Measurements from ENCODE around the gene SLC23A2.
"Not testable (repeated sequence)": the region's sequence is repeated elsewhere in the genome, so short reads cannot be mapped to it uniquely, and the experiment has no call there.

The SLC23A2 gene

DNA sequence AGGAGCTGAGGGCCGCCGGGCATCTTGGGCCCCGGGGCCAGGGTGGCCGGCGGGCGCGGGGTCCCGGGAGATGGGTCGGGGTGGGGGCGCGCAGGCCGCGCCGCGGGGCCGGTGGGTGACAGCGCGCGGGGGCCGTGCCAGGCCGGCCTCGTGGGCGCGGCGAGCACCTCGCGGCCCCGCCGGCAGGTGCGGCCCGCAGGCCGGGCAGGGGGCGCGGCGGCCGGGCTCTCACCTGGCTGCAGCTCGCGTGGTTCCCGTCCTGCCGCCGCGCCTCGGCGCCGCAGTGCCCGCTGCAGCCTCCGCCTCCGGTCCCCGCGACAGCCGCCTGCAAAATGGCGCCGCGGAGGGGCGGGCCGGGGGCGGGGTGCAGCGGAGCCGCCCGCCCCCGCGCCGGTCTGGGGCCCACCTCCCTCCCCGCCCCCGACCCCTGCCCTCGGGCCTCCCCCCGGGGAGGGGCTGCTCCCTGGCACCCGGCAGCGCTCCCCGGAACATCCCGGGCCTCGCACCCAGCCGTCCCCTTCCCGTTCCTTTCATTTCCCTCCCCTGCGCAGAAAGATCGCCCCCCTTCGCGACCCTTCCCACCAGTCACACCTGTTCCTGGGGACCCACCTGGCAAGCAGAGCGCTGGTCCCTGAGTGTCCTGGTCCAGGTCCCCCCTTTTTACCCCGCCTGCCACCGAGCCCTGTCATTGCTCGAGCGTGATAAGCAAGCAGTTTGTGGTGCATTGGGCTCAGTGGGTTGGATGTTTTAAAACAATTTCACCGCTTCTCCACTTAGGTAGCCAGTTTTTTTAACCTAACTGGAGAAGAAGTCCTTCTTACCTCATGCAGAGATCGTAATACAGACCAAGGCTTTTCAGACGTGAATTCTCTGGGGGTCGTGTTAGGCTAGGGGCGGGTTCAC is at the start of gene SLC23A2:
Gene SLC23A2 (minus strand): TSS at position 337 of the 903 bp plus-strand sequence. CDS start 68,948 bp downstream, outside the sequence.
- peak; percentile 63 for DNase-seq

DNA sequence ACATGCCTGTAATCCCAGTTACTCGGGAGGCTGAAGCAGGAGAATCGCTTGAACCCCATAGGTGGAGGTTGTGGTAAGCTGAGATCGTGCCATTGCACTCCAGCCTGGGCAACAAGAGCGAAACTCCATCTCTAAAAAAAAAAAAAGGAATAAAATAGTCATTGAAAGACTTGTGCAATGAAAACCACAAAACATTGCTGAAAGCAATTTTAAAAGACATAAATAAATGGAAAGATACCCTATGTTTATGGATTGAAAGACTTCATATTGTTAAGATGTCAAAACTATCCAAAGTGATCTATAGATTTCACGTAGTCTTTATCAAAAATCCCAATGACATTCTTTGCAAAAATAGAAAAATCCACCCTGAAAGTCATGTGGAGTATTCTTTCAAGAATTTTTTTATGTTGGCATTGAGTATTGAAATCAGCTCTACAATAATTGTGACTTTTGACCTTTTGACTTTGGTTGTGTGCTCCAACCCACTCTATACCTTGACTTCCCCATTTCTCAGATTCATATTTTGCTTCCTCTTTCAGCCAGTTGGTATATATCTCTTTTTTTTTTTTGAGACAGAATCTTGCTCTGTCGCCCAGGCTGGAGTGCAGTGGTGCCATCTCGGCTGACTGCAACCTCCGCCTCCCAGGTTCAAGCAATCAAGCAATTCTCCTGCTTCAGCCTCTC is 45.5 kb upstream of the SLC23A2 start:
- no peak for DNase-seq

DNA sequence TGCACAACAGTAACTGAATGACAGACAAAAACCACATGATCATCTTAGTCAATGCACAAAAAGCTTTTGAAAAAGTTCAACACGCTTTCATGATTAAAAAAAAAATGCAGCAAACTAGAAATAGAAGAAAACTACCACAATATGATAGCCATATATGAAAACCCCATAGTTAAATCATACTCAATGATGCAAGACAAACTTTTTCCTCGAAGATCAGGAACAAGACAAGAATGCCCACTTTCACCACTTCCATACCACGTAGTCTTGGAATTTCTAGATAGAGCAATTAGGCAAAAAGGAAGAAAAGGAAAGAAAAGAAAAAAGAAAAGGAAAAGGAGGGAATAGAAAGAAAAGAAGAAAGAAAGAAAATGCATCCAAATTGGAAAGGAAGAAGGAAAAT is 44.6 kb upstream of the SLC23A2 start:
- DNase-seq: no peak

DNA sequence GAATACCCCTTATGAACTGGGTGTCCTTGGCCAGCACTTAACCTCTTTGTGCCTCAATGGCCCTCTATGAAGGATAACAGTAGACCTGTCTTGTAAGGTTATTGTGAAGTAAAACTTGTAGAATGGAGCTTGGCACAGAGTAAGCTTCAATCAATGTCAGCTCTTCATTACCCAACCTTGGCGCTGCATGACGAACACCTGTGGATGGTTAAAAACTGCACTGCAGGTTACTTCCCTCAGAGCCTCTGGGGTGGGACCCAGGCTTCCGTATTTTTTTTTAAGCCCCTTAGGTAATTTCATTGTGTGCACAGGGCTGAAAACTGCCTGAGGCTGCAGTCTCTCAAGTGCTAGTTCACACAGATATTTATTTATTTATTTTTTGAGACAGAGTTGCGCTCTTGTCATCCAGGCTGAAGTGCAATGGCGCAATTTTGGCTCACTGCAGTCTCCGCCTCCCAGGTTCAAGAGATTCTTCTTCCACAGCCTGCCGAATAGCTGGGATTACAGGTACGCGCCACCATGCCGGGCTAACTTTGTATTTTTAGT is 42.8 kb upstream of the SLC23A2 start:
- no peak for DNase-seq

DNA sequence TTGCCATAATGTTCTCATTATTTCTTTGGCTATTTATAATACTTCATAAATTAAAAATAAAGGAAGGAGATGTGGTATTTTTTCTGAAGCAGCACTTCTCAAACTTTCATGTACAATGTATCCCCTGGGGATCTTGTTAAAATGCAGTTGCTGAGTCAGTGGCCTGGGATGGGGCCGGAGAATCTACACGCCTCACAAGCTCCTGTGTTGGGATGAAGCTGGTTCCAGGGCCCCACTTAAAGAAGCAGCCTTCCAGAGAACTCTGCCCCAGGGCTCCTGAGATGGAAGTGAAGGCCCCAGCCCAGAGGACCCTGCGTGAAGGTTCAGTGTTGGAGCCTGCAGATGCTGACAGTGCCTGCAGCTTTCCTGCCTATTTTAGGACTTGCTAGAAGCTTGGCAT is 40.1 kb upstream of the SLC23A2 start:
- no peak for DNase-seq

DNA sequence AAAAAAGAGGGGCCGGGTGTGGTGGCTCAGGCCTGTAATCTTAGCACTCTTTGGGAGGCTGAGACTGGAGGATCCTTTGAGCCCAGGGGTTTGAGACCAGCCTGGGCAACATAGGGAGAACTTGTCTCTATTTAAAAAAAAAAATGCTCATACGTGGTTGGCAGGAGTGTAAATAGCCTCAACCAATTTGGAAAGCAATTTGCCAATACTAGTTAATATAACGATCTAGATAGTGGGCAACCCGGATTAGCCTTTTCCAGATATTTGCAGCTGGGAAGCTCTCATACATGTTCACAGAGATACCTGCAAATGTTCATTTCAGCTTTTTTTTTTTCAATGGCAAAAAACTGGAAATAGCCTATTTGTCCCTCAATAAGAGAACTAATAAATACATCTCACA is 39.0 kb upstream of the SLC23A2 start:
- DNase-seq: no peak

DNA sequence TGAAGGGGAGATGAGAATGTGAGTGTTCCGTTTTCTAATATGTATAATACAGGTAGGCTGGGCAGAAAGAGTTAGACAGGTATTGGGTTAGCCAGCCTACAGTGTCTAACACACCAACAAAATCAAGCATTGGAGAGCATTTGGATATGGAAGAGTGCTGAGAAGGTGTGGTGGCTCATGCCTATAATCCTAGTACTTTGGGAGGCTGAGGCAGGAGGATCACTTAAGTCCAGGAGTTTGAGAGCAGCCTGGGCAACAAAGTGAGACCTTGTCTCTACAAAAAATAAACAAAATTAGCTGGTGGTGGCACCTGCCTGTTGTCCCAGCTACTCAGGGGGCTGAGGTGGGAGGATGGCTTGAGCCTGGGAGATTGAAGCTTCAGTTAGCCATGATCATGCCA is 38.6 kb upstream of the SLC23A2 start:
- DNase-seq: no peak

DNA sequence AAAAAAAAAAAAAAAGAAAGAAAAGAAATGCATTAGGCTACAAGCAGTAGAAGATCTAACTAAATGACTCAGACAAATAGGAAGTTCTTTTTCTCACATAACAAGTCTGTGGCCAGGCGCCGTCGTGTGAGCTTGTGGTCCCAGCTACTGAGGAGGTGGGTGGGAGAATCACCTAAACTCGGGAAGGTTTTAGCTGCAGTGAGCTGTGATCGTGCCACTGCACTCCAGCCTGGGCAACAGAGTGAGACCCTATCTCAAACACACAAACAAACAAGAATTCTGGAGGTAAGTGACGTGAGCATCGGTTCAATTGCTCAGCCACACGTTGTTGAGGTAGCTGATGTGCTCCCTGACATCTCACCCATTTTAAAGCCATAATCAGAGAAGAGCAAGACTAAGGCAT is 37.9 kb upstream of the SLC23A2 start:
- DNase-seq: no peak

DNA sequence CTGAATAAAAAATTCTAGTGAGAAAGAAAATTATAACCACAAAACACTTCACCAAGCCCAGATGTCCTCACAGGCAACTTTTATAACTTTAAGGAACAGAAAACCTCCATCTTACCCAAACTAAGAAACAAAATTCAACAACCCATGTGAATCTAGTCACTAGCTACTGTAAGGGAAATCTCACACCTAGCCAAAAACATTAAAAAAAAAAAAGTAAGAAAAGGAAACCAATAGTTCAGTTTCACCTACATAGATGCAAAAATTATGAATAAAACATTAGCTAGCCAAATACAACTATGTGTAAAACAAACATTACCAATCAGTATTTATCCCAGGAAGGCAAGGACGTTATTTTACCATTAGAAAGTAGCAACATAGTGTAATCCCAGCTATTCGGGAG is 35.5 kb upstream of the SLC23A2 start:
- DNase-seq: no peak

DNA sequence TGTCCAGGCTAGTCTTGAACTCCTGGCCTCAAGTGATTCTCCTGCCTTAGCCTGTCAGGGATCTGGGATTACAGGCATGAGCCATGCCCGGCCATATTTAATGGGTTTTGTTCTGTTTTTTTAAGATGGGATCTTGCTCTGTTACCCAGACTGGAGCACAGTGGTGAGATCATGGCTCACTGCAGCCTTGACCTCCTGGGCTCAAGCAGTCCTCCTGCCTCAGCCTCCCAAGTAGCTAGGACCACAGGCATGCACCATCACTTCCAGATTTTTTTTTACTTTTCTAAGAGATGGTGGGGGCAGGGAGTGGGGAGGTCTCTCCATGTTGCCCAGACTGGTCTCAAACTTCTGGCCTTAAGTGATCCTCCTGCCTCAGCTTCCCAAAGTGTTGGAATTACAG is 34.2 kb upstream of the SLC23A2 start:
- not testable (repeated sequence) for DNase-seq

DNA sequence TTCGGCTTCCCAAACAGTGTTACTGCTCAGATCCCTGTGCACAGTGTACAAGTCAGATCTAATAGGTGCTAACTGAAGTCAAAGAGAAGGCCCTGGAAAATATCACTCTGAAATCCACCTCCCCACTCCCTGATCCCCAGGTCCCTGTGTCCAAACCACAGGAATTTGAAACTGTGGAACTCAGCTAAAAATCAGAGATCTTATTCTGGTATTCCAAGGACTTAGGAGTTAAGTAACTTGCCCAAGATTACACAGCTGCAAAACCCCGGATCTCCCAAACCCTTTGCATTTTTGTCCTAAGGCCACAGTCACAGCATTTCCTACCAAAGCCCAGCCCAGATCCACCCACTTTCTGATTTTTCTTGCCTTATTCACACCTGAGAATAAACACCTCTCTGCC is 32.3 kb upstream of the SLC23A2 start:
- DNase-seq: no peak

DNA sequence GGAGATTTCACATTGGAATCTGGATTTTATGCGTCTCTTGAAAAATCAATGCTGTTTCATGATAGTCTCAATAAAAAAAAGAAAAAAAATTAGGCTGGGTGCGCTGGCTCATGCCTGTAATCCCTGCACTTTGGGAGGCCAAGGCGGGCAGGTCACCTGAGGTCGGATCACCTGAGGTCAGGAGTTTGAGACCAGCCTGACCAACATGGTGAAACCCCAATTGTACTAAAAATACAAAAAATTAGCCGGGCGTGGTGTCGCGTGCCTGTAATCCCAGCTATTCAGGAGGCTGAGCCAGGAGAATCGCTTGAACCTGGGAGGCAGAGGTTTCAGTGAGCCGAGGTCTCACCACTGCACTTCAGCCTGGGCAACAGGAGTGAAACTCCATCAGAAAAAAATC is 30.4 kb upstream of the SLC23A2 start:
- not testable (repeated sequence) for DNase-seq

DNA sequence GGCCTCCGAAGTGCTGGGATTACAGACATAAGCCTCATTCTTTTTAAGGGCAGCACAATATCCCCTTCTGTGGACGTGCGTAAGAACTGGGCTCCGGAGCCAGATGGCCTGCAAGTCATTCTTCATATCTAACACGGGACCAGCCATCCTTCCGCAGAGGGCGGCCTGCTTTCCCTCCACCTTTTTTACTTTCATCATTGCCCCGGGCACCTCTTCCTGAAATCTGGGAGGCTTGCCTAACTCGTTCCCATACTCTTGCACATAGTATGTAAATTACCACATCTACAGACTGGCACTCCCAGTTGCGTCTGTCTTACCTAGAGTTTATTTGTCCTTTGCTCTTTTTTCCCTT is 29.9 kb upstream of the SLC23A2 start:
- DNase-seq: no peak

DNA sequence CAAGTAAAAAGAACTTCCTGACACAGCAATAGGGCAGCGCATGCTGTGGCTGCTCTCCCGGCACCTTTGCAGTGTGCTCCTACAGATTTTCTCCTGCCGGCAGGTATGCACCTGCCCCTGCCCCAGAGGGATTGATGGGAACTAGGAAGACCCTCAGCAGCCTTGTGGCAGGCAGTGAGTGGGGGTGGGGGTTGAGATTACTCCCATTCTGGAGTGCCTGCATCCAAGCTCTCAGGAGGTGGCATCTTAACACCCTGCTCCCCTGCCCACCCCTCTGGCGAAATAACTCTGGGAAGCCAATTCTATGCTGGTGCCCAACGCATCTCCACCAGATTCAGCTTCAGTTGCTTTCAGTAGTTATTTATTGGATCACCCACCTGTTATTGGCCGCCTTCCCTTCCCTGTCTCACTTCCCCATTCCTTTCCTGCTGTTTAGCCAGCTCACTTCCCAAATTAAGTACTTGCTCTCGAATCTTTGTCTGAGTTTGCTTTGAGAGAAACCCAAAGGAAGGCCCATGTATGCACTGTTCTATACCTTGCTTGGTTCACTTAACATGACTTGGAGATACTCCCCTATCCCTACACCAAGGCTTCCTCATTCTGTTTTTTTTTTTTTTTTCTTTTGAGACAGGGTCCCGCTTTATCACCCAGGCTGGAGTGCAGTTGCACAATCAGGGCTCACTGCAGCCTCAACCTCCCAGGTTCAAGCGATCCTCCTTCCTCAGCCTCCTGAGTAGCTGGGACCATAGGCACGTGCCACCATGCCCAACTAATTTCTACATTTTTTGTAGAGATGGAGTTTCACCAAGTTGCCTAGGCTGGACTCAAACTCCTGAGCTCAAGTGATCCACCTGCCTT is 29.3 kb upstream of the SLC23A2 start:
- DNase-seq: no peak

DNA sequence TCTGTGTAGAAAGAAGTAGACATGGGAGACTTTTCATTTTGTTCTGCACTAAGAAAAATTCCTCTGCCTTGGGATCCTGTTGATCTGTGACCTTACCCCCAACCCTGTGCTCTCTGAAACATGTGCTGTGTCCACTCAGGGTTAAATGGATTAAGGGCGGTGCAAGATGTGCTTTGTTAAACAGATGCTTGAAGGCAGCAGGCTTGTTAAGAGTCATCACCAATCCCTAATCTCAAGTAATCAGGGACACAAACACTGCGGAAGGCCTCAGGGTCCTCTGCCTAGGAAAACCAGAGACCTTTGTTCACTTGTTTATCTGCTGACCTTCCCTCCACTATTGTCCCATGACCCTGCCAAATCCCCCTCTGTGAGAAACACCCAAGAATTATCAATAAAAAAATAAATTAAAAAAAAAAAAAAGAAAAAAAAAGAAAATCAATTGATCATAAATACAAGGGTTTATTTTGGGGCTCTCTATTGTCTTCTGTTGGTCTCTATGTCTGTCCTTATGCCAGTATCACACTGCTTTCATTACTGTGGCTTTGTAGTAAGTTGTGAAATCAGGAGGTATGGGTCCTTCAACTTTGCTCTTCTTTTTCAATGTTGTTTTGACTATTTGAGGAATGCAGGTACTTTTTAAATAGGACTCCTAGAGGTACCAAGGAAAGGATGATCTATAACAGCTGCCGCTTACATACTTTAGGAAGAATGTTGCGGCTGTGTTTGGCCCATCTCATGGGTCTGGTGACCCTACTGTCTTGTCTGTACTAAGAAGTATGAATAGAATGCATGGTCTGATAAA is 27.1 kb upstream of the SLC23A2 start:
- not testable (repeated sequence) for DNase-seq

DNA sequence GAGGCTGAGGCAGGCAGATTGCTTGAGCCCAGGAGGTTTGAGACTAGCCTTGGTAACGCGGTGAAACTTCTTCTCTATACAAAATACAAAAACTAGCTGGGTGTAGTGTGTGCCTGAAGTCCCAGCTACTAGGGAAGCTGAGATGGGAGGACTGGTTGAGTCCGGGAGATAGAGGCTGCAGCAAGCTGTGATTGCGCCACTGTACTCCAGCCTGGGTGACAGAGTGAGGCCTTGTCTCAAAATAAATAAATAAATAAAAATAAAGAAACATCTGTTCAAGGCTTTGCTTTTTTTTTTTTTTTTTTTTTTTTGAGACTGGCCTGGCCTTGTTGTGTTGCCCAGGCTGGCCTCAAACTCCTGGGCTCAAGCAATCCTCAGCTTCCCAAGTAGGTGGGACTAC is 23.7 kb upstream of the SLC23A2 start:
- no peak for DNase-seq

DNA sequence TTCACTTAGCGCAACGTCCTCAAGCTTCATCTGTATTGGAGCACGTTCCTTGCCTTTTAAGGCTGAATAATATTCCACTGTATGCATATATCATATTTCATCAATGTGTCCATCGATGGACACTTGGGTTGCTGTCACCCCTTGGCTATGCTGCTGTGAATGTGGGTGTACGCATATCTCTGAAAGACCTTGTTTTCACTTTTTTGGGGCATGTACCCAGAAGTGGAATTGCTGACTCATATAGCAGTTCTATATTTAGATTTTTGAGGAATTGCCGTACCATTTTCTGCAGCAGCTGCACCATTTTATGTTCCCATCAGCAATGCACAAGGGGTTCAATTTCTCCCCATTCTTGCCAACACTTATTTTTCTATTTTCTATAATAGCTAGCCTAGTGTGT is 22.8 kb upstream of the SLC23A2 start:
- no peak for DNase-seq

DNA sequence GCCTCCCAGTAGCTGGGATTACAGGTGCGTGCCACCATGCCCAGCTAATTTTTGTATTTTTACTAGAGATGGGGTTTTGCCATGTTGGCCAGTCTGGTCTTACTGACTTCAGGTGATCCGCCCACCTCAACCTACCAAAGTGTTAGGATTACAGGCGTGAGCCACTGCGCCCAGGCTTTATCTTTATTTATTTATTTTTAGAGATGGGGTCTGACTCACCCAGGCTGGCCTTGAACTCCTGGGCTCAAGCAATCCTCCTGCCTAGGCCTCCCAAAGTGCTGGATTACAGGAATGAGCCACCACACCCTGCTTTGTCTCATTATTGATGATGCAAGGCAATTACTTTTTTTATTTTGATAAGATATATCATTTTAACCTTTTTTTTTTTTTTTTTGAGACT is 21.9 kb upstream of the SLC23A2 start:
- not testable (repeated sequence) for DNase-seq

DNA sequence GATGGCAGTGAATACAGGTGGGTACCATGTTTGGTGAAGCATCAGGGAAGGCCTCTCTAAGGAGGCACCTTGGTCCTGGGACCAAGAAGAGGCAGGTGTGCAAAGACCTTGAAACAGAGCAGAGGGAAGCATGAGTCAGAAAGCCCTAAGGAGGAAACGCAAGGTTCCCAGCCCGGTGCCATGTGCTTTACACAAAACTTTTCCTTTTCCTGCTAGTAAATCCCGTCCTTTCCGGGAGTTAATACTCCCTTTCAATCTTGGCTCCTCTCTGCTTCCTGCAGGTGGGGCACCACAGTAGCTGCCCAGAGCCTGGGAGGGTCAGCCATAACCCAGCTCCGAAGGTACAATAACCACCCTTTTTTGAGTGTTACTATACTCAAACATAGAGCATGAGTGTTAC is 19.4 kb upstream of the SLC23A2 start:
- no peak for DNase-seq

DNA sequence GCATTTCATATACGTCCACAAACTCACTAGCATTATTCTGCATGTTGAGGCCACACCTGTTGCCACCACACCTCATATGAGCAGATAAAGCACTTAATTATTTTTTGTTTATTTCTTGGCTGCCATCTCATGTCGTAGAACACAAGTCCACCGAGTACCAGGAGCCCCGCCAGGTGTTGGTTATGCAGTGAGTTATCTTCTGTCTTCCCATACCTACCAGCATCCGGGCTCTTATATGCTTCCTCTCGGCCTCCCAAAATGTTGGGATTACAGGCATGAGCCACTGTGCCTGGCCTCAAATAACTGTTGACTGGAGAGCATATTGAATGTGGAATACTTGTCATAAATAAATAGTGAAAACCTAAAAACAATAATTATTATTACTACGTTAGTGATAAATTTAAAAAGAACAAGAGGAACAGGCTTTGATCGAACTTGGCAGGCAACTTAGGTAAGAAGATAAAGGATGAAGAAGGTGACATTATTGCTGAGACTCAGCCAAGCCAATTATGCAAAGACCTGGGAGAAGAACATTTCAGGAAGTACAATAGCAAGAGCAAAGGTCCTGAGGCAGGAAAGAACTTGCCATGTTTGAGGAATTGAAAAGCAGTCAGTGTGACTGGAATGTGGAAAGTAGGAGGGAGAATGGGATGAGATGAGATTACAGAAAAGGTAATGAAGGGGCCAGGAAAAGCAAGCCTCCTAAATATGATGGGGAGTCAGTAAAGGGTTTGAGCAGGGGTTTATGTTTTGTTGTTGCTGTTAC is 12.6 kb upstream of the SLC23A2 start:
- DNase-seq: no peak

DNA sequence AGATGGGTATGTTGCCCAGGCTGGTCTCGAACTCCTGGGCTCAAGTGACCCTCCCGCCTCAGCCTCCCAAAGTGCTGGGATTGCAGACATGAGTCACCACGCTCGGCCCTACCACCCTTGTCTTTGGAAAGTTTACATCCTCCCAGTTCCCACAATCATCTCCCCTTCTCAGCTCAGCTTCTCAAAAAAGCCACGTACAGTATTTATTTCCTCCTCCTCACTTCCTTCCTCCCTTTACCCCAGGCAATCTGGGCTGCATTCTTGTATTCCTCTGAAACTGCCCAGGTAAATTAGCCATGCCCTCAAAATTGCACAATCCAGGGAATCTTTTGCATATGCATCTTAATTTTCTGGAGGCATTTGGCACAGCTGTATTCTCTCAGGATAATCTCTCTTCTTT is 7.4 kb upstream of the SLC23A2 start:
- no peak for DNase-seq

DNA sequence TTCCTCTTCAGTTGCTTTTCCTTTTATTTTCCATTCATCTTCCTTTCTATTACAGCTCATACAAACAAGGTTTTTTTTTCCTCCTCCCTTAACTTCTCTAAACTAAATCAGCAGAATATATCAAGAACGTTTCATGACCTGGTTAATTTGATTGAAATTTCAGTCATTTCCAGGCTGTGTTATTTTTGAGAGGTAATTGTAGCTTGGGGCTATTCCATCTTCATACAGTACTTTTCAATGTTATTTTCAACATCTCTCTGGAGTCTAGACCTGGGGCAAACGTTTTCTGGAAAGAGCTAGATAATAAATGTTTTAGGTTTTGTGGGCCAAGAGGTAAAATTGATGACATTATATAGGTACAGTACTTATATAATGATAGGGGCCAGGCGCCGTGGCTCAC is 4.0 kb upstream of the SLC23A2 start:
- DNase-seq: no peak
